Common myeloid progenitor, CD34-positive (primary cell): ENCODE results near the gene MESP1.

Source experiments
- CTCF ChIA-PET: fragments of 350-600 bp; sonication (Branson Sonifier 250); formaldehyde crosslinking; loops from one replicate; lab custom pipeline; 2021; ENCODE audit warnings: antibody characterized with exemption; lab: Charles Lee
- POLR2A ChIA-PET: fragments of 350-600 bp; sonication (Branson Sonifier 250); formaldehyde crosslinking; loops from one replicate; lab custom pipeline; 2021; ENCODE audit warnings: antibody characterized with exemption; lab: Charles Lee
- DNase-seq, 3 donors: peaks; one replicate each; pipeline versions ENCODE4 v3.0.0 to v3.0.0-alpha.2; 2013
- H3K27ac ChIP-seq, 2 experiments: 1 replicate in 1 of 2; 2 replicates in 1 of 2; pipeline ENCODE4 v1.7.0; 2013; ENCODE audit warnings: inconsistent platforms in 2 of 2, low read length in 2 of 2, mild to moderate bottlenecking in 2 of 2, low read depth in 1 of 2, moderate library complexity in 1 of 2; ENCODE audit not compliant: severe bottlenecking in 2 of 2, insufficient read depth in 1 of 2, poor library complexity in 1 of 2
- H3K27me3 ChIP-seq, 5 experiments: replicated peaks in 2 of 5; 1 replicate in 3 of 5; 2 replicates in 2 of 5; pipeline versions ENCODE4 v1.6.1 to v1.7.0; 2013; ENCODE audit warnings: low read length in 4 of 5, mild to moderate bottlenecking in 2 of 5, moderate library complexity in 2 of 5, inconsistent platforms in 1 of 5; ENCODE audit not compliant: insufficient read depth in 5 of 5, control insufficient read depth in 4 of 5
- H3K36me3 ChIP-seq, 4 experiments: 1 replicate in 2 of 4; 2 replicates in 2 of 4; pipeline versions ENCODE4 v1.6.1 to v1.7.0; 2013; ENCODE audit warnings: low read length in 3 of 4, control low read depth in 1 of 4, mild to moderate bottlenecking in 1 of 4; ENCODE audit not compliant: control insufficient read depth in 4 of 4, insufficient read depth in 4 of 4
- H3K4me1 ChIP-seq, 4 experiments: 1 replicate in 3 of 4; 2 replicates in 1 of 4; pipeline versions ENCODE4 v1.6.1 to v1.7.1; 2013; ENCODE audit warnings: low read length in 3 of 4, mild to moderate bottlenecking in 3 of 4, control low read depth in 1 of 4, inconsistent platforms in 1 of 4, moderate library complexity in 1 of 4; ENCODE audit not compliant: control insufficient read depth in 4 of 4, insufficient read depth in 4 of 4; ENCODE audit errors: control extremely low read depth in 1 of 4
- H3K4me3 ChIP-seq, 7 experiments: 1 replicate in 4 of 7; 2 replicates in 3 of 7; pipeline versions ENCODE4 v1.5.1 to v1.7.0; 2013; ENCODE audit warnings: mild to moderate bottlenecking in 7 of 7, low read length in 6 of 7, moderate library complexity in 6 of 7, inconsistent platforms in 2 of 7, low read depth in 2 of 7, control low read depth in 1 of 7; ENCODE audit not compliant: insufficient read depth in 4 of 7, control insufficient read depth in 1 of 7; ENCODE audit errors: extremely low read depth in 1 of 7
- H3K9me3 ChIP-seq, 5 experiments: 1 replicate in 4 of 5; 2 replicates in 1 of 5; pipeline versions ENCODE4 v1.6.1 to v1.7.1; 2013; ENCODE audit warnings: low read length in 4 of 5, mild to moderate bottlenecking in 2 of 5, inconsistent platforms in 1 of 5, low read depth in 1 of 5, moderate library complexity in 1 of 5; ENCODE audit not compliant: control insufficient read depth in 4 of 5, insufficient read depth in 2 of 5; ENCODE audit errors: control extremely low read depth in 1 of 5
- WGBS: methylation state at CpG from one replicate; pipeline ENCODE4 v1.1.5; 2013; ENCODE audit not compliant: insufficient coverage; 5-methylcytosine and 5-hydroxymethylcytosine counted together

Gene MESP1

GRCh38 chr15:89781891-89782618 is 31.0 kb upstream of the MESP1 start:
- Histone ChIP-seq H3K4me3 (no peak overlapping the region), H3K27me3 (peaks cover 0 to 2% (median 0%) of the 10 kb centered on the region in 5 experiments), H3K27ac (no peak overlapping the region), H3K4me1 (peaks cover 0 to 33% (median 9%) of the 10 kb centered on the region in 4 experiments), H3K9me3 (no peaks in the 10 kb centered on the region), H3K36me3 (peaks cover 0 to 20% (median 8%) of the 10 kb centered on the region in 4 experiments)
- POLR2A ChIA-PET, result no interaction called here
- DNase-seq, result peak in 1 of 3 donors; percentile 35
- WGBS, result 88% methylated on average over 11 of the region's 15 CpGs
- CTCF ChIA-PET, result interaction anchor here (1.6 to 1.8 kb wide), 2 partner anchors 11 to 21 kb away, joined by 3 to 6 read pairs; no protein-coding TSS in a partner anchor

GRCh38 chr15:89781055-89781454 is 30.0 kb upstream of the MESP1 start:
- peaks cover 0 to 9% (median 0%) of the 10 kb centered on the region in 5 experiments for H3K27me3 ChIP-seq
- no peak overlapping the region for H3K27ac ChIP-seq
- ChIA-PET POLR2A (interaction anchor here (0.8 kb wide), 1 partner anchor 16 kb away, joined by 3 read pairs; no protein-coding TSS in a partner anchor), CTCF (interaction anchor here (0.7 to 2.0 kb wide), 5 partner anchors 10 to 29 kb away, joined by 3 to 4 read pairs (median 3); no protein-coding TSS in a partner anchor)
- no peaks in the 10 kb centered on the region for H3K9me3 ChIP-seq
- peaks cover 0 to 42% (median 18%) of the 10 kb centered on the region in 4 experiments for H3K4me1 ChIP-seq
- DNase-seq, result peak in 2 of 3 donors; percentile 60
- WGBS, result 44% methylated on average over 6 of the region's 6 CpGs
- H3K36me3 ChIP-seq, result peaks cover 0 to 16% (median 6%) of the 10 kb centered on the region in 4 experiments
- H3K4me3 ChIP-seq, result no peak overlapping the region

GRCh38 chr15:89780601-89781000 is 29.6 kb upstream of the MESP1 start:
- peaks cover 0 to 15% (median 6%) of the 10 kb centered on the region in 4 experiments for H3K36me3 ChIP-seq
- H3K4me1 ChIP-seq, result peaks cover 0 to 43% (median 21%) of the 10 kb centered on the region in 4 experiments
- H3K27me3 ChIP-seq, result peaks cover 0 to 13% (median under 1%) of the 10 kb centered on the region in 5 experiments
- ChIA-PET CTCF (interaction anchor here (0.7 to 2.0 kb wide), 4 partner anchors 9 to 28 kb away, joined by 3 to 4 read pairs (median 4); no protein-coding TSS in a partner anchor), POLR2A (interaction anchor here (0.8 kb wide), 1 partner anchor 16 kb away, joined by 3 read pairs; no protein-coding TSS in a partner anchor)
- no peaks in the 10 kb centered on the region for H3K9me3 ChIP-seq
- no peak for DNase-seq
- no peak overlapping the region for H3K4me3 ChIP-seq
- H3K27ac ChIP-seq, result no peak overlapping the region
- WGBS, result 82% methylated on average over 6 of the region's 6 CpGs

- ChIA-PET CTCF (no interaction called here), POLR2A (no interaction called here)
- H3K27me3 ChIP-seq, result peaks cover 0 to 16% (median 2%) of the 10 kb centered on the region in 5 experiments
- WGBS, result 97% methylated on average over 3 of the region's 4 CpGs
- peaks cover 0 to 41% (median 21%) of the 10 kb centered on the region in 4 experiments for H3K4me1 ChIP-seq
- H3K4me3 ChIP-seq, result no peak overlapping the region
- H3K9me3 ChIP-seq, result no peaks in the 10 kb centered on the region
- DNase-seq, result no peak
- H3K36me3 ChIP-seq, result no peaks in the 10 kb centered on the region
- H3K27ac ChIP-seq, result no peak overlapping the region
Observed at GRCh38 chr15:89778861-89779260, 27.8 kb upstream of the MESP1 start.

GRCh38 chr15:89777782-89778380 is 26.8 kb upstream of the MESP1 start:
- Histone ChIP-seq H3K27me3 (peaks cover 0 to 16% (median 2%) of the 10 kb centered on the region in 5 experiments), H3K27ac (no peak overlapping the region), H3K4me1 (peaks cover 0 to 41% (median 21%) of the 10 kb centered on the region in 4 experiments), H3K36me3 (no peaks in the 10 kb centered on the region), H3K4me3 (no peak overlapping the region), H3K9me3 (no peaks in the 10 kb centered on the region)
- DNase-seq, result no peak
- POLR2A ChIA-PET, result interaction anchor here (0.8 kb wide), 1 partner anchor 116 kb away, joined by 3 read pairs; no protein-coding TSS in a partner anchor
- 98% methylated on average over 9 of the region's 10 CpGs for WGBS
- CTCF ChIA-PET, result interaction anchor here (2.0 to 8.1 kb wide), 2 partner anchors 98 to 110 kb away, joined by 7 to 51 read pairs; no protein-coding TSS in a partner anchor

GRCh38 chr15:89777073-89777751 is 26.2 kb upstream of the MESP1 start:
- CTCF ChIA-PET, result interaction anchor here (0.6 to 8.1 kb wide), 4 partner anchors 16 to 113 kb away, joined by 3 to 51 read pairs (median 6); no protein-coding TSS in a partner anchor
- WGBS, result 57% methylated on average over 20 of the region's 25 CpGs
- Histone ChIP-seq H3K4me3 (peak overlapping the region in 4 of 7 experiments; percentile 49 to 75 (median 60)), H3K36me3 (no peaks in the 10 kb centered on the region), H3K9me3 (no peaks in the 10 kb centered on the region), H3K27ac (no peak overlapping the region), H3K4me1 (peaks cover 0 to 37% (median 21%) of the 10 kb centered on the region in 4 experiments), H3K27me3 (peaks cover 0 to 16% (median 2%) of the 10 kb centered on the region in 5 experiments)
- DNase-seq, result peak; percentile 23 to 79 (median 72)
- POLR2A ChIA-PET, result interaction anchor here (0.8 kb wide), 1 partner anchor 117 kb away, joined by 3 read pairs; no protein-coding TSS in a partner anchor
